B cell (primary cell): ENCODE results near the gene NEGR1. TPM values are rescaled to one million over a fixed set of nuclear protein-coding genes. Genes with fewer than 3 reads are reported as not detected.

Source experiments
- ATAC-seq: fragments of 200-7000 bp; cut with Tn5 transposase; one replicate; pipeline ENCODE4 v1.10.0; 2021; ENCODE audit warnings: low read depth, mild to moderate bottlenecking, moderate number of reproducible peaks, moderate library complexity
- CTCF ChIA-PET: fragments of 350-600 bp; sonication (Branson Sonifier 250); formaldehyde crosslinking; loops from one replicate; lab custom pipeline; 2021; ENCODE audit warnings: antibody characterized with exemption, inconsistent platforms; lab: Charles Lee
- POLR2A ChIA-PET: fragments of 350-600 bp; sonication (Branson Sonifier 250); formaldehyde crosslinking; loops from one replicate; lab custom pipeline; 2021; ENCODE audit warnings: antibody characterized with exemption; lab: Charles Lee
- DNase-seq: peaks from one replicate; pipeline ENCODE4 v3.0.0; 2013
- H2AFZ ChIP-seq: 2 replicates; pipeline ENCODE4 v1.6.1; 2012; ENCODE audit warnings: mild to moderate bottlenecking, low read depth, low read length; ENCODE audit not compliant: insufficient read depth, poor library complexity, severe bottlenecking
- H3K27ac ChIP-seq, 2 donors: 1 replicate in 1 of 2; 2 replicates in 1 of 2; pipeline ENCODE4 v1.5.1; 2012 to 2013; ENCODE audit warnings: low read length in 2 of 2, mild to moderate bottlenecking in 2 of 2, moderate library complexity in 1 of 2
- H3K27me3 ChIP-seq, 4 experiments: fragments of 200-600 bp in 1 of 4; sonication (generic) in 1 of 4; replicated peaks in 1 of 4; 1 replicate in 2 of 4; 2 replicates in 2 of 4; pipeline versions ENCODE4 v1.6.1 to v1.7.0; 2013 to 2016; ENCODE audit warnings: low read length in 3 of 4, mild to moderate bottlenecking in 2 of 4, mixed read lengths in 1 of 4, moderate library complexity in 1 of 4; ENCODE audit not compliant: insufficient read depth in 4 of 4, control insufficient read depth in 3 of 4; ENCODE audit errors: control extremely low read depth in 1 of 4
- H3K36me3 ChIP-seq, 2 experiments: replicated peaks in 1 of 2; 1 replicate in 1 of 2; 2 replicates in 1 of 2; pipeline versions ENCODE4 v1.6.1 to v1.7.1; 2013; ENCODE audit warnings: low read length in 1 of 2; ENCODE audit not compliant: insufficient read depth in 2 of 2, control insufficient read depth in 1 of 2; ENCODE audit errors: control extremely low read depth in 1 of 2, extremely low read depth in 1 of 2
- H3K4me1 ChIP-seq, 2 donors: fragments of 200-600 bp in 1 of 2; sonication (generic) in 1 of 2; 1 replicate in 1 of 2; 2 replicates in 1 of 2; pipeline versions ENCODE4 v1.5.1 to v1.6.1; 2013 to 2017; ENCODE audit warnings: low read length in 2 of 2; ENCODE audit not compliant: control insufficient read depth in 2 of 2, insufficient read depth in 2 of 2
- H3K4me2 ChIP-seq: replicated peaks from 2 replicates; pipeline ENCODE3; 2012; ENCODE audit warnings: mild to moderate bottlenecking, low read depth, low read length; ENCODE audit not compliant: poor library complexity, severe bottlenecking
- H3K4me3 ChIP-seq, 5 experiments: fragments of 200-600 bp in 1 of 5; sonication (generic) in 1 of 5; 1 replicate in 3 of 5; 2 replicates in 2 of 5; pipeline versions ENCODE4 v1.5.1 to v1.7.0; 2011 to 2016; ENCODE audit warnings: low read length in 4 of 5, mild to moderate bottlenecking in 4 of 5, low read depth in 2 of 5, control low read depth in 1 of 5, moderate library complexity in 1 of 5; ENCODE audit not compliant: insufficient read depth in 1 of 5; ENCODE audit errors: control extremely low read depth in 1 of 5, extremely low read depth in 1 of 5
- H3K79me2 ChIP-seq: fragments of 200-600 bp; sonication (generic); one replicate; pipeline ENCODE4 v1.6.0; 2016; ENCODE audit warnings: low read length; ENCODE audit not compliant: control insufficient read depth, insufficient read depth
- H3K9ac ChIP-seq: fragments of 200-600 bp; sonication (generic); 2 replicates; pipeline ENCODE4 v1.6.1; 2017; ENCODE audit warnings: mild to moderate bottlenecking, low read length, moderate library complexity
- H3K9me3 ChIP-seq, 3 donors: one replicate each; pipeline versions ENCODE4 v1.6.1 to v1.7.1; 2013; ENCODE audit warnings: low read length in 2 of 3; ENCODE audit not compliant: control insufficient read depth in 2 of 3, insufficient read depth in 1 of 3; ENCODE audit errors: control extremely low read depth in 1 of 3
- H4K20me1 ChIP-seq: 2 replicates; pipeline ENCODE4 v1.6.0; 2012; ENCODE audit warnings: mild to moderate bottlenecking, low read length; ENCODE audit not compliant: insufficient read depth, control insufficient read depth, poor library complexity, severe bottlenecking
- H3K27ac Mint-ChIP-seq: one replicate; pipeline ENCODE4 v1.8.0; 2021; ENCODE audit warnings: mixed read lengths
- H3K27me3 Mint-ChIP-seq: one replicate; pipeline ENCODE4 v1.8.0; 2021; ENCODE audit warnings: mixed read lengths
- H3K4me1 Mint-ChIP-seq: one replicate; pipeline ENCODE4 v1.8.0; 2021; ENCODE audit warnings: mixed read lengths
- H3K4me3 Mint-ChIP-seq: one replicate; pipeline ENCODE4 v1.8.0; 2021; ENCODE audit warnings: mixed read lengths
- H3K9me3 Mint-ChIP-seq: one replicate; pipeline ENCODE4 v1.8.0; 2022; ENCODE audit warnings: mixed read lengths; ENCODE audit not compliant: insufficient read depth
- EZH2 ChIP-seq: IDR thresholded peaks from 2 replicates; pipeline ENCODE4 v1.6.1; 2012; ENCODE audit warnings: borderline replicate concordance, low read depth, mild to moderate bottlenecking, moderate library complexity, low read length; ENCODE audit not compliant: insufficient read depth, poor library complexity, severe bottlenecking
- WGBS: methylation state at CpG from one replicate; pipeline ENCODE4 v1.1.5; 2013; ENCODE audit warnings: missing lambda C conversion rate; ENCODE audit not compliant: insufficient coverage; 5-methylcytosine and 5-hydroxymethylcytosine counted together
- intact Hi-C: fragments of 100-400 bp; cut with micrococcal nuclease; formaldehyde crosslinking; loops from one replicate; pipeline ENCODE4 v1.10.0; 2022
- polyA plus RNA-seq: library from polyadenylated mRNA; depleted of rRNA; stranded (reverse); fragments of >200 nt; gene quantifications from 2 replicates; pipeline ENCODE4 v1.2.3, GENCODE V29; 2012
- total RNA-seq, 2 donors: library from RNA; stranded (reverse); fragments of 120-200 nt in 1 of 2; gene quantifications; 1 replicate in 1 of 2; 2 replicates in 1 of 2; pipeline versions ENCODE4 v1.2.3 to v1.2.4, GENCODE V29; 2013 to 2022
- TF ChIP-seq, protein P1 (sequence below): fragments of 200-600 bp; IDR thresholded peaks from one replicate; pipeline ENCODE4 v1.8.0; 2022; ENCODE audit warnings: antibody characterized with exemption, mild to moderate bottlenecking

Gene NEGR1
- total and polyA plus RNA-seq, 2 donors (not counting 1 experiment from before 2014, with no cell fraction given): 0.01 TPM; not detected in 1

DNA sequence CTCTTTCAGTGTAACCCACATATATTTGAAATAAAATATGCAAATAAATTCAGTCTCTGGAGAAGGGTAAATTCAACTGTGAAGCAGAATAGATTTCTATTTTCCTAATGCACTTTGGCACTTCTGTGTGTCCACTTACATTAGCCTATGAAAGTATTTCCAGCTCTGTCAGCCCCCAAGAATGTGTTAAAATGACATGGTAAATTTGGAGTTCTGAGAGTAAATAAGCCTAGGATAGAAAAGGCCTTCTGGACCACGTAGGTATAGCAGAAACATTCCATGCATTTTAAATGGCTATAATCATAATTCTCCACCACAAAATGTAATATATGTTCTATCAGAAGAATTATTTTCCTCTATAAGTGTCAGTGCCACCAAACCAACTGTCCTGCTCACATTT lies 276.2 kb downstream of the NEGR1 start:
- H3K36me3 ChIP-seq: no peaks in the 10 kb centered on the region
- no peak overlapping the region for H3K4me3 ChIP-seq
- ATAC-seq (no peak), DNase-seq (no peak)
- H2AFZ ChIP-seq: no peak overlapping the region
- H3K27ac Mint-ChIP-seq: no peak overlapping the region
- no peak for TF ChIP-seq EZH2
- TF ChIP-seq, protein P1, sequence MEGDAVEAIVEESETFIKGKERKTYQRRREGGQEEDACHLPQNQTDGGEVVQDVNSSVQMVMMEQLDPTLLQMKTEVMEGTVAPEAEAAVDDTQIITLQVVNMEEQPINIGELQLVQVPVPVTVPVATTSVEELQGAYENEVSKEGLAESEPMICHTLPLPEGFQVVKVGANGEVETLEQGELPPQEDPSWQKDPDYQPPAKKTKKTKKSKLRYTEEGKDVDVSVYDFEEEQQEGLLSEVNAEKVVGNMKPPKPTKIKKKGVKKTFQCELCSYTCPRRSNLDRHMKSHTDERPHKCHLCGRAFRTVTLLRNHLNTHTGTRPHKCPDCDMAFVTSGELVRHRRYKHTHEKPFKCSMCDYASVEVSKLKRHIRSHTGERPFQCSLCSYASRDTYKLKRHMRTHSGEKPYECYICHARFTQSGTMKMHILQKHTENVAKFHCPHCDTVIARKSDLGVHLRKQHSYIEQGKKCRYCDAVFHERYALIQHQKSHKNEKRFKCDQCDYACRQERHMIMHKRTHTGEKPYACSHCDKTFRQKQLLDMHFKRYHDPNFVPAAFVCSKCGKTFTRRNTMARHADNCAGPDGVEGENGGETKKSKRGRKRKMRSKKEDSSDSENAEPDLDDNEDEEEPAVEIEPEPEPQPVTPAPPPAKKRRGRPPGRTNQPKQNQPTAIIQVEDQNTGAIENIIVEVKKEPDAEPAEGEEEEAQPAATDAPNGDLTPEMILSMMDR: no peak
- no peaks in the 10 kb centered on the region for H3K4me1 ChIP-seq
- H3K27ac ChIP-seq: no peak overlapping the region
- H3K4me1 Mint-ChIP-seq: no peaks in the 10 kb centered on the region
- ChIA-PET POLR2A (no interaction called here), CTCF (no interaction called here)
- no peaks in the 10 kb centered on the region for H4K20me1 ChIP-seq
- no peak overlapping the region for H3K4me3 Mint-ChIP-seq
- H3K79me2 ChIP-seq: no peaks in the 10 kb centered on the region
- no peak overlapping the region for H3K9ac ChIP-seq
- no peaks in the 10 kb centered on the region for H3K9me3 ChIP-seq
- intact Hi-C loops: no loop called here
- H3K27me3 ChIP-seq: no peaks in the 10 kb centered on the region
- WGBS: no CpG with 5 or more reads among the region's 1 CpG
- no peaks in the 10 kb centered on the region for H3K9me3 Mint-ChIP-seq
- no peak overlapping the region for H3K4me2 ChIP-seq
- no peaks in the 10 kb centered on the region for H3K27me3 Mint-ChIP-seq

DNA sequence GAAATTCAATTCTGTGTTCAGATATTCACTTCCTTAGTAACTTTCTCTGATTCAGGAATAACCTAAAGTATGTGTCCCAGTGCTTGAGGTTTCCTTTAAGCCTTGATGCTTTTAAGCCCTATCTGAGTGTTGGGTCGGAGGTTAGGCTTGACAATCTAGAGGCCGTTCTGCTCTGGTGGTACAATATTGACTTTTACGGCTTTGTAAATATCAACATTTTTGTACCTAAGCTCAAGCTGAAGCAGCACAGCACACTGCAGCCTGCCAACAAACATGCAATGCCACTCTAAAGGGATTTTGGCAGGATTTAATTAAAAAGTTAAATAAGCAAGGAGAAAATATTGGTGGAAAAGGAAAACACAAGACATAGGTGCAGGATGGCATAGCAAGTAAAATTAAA lies 279.2 kb downstream of the NEGR1 start:
- ChIA-PET CTCF (no interaction called here), POLR2A (no interaction called here)
- H2AFZ ChIP-seq: no peak overlapping the region
- H3K9me3 Mint-ChIP-seq: no peaks in the 10 kb centered on the region
- no peaks in the 10 kb centered on the region for H3K36me3 ChIP-seq
- ATAC-seq (no peak), DNase-seq (no peak)
- TF ChIP-seq, protein P1: no peak
- TF ChIP-seq EZH2: no peak
- no peak overlapping the region for H3K4me3 Mint-ChIP-seq
- no peak overlapping the region for H3K4me2 ChIP-seq
- no peaks in the 10 kb centered on the region for H3K27me3 ChIP-seq
- H3K4me3 ChIP-seq: no peak overlapping the region
- no peak overlapping the region for H3K9ac ChIP-seq
- no peaks in the 10 kb centered on the region for H3K9me3 ChIP-seq
- WGBS: 100% methylated on average over 2 of the region's 3 CpGs
- H3K27me3 Mint-ChIP-seq: no peaks in the 10 kb centered on the region
- H3K4me1 ChIP-seq: no peaks in the 10 kb centered on the region
- no peaks in the 10 kb centered on the region for H3K4me1 Mint-ChIP-seq
- H3K79me2 ChIP-seq: no peaks in the 10 kb centered on the region
- no peak overlapping the region for H3K27ac Mint-ChIP-seq
- intact Hi-C loops: no loop called here
- no peaks in the 10 kb centered on the region for H4K20me1 ChIP-seq
- no peak overlapping the region for H3K27ac ChIP-seq
